Right ventricle myocardium inferior (tissue), 1 donor: Measurements from ENCODE around the gene AGMO. TPM values are rescaled to one million over a fixed set of nuclear protein-coding genes. Genes with fewer than 3 reads are reported as not detected.

Experiments used
- ATAC-seq: fragments of 200-7000 bp; cut with Tn5 transposase; one replicate; pipeline ENCODE4 v1.9.1; 2020; ENCODE audit warnings: mild to moderate bottlenecking, moderate library complexity
- DNase-seq: peaks from one replicate; pipeline ENCODE4 v3.0.0; 2021; ENCODE audit errors: missing footprints
- intact Hi-C: fragments of 100-400 bp; cut with DNase I; formaldehyde crosslinking; loops from one replicate; pipeline ENCODE4 v1.11.0; 2022
- total RNA-seq: library from RNA; stranded (reverse); fragmentation: NEBNext Ultra II Directional; extraction: Animal tissue kit (Norgen Biotek cat#: 25700); gene quantifications from one replicate; pipeline ENCODE4 v1.2.1, GENCODE V29; 2021
- donor health status: DM: no; HTN: yes; CAD: no; lungs with severe emphysema.

Gene AGMO
- total RNA-seq, 1 donor from 2014 or later = 0.16 TPM

- DNase-seq (no peak), ATAC-seq (no peak)
- intact Hi-C loops = no loop called here
These were observed 342.1 kb downstream of the AGMO start for GRCh38 chr7:15219758-15220157.

GRCh38 chr7:15218261-15218660, 343.6 kb downstream of the AGMO start:
- DNase-seq (no peak), ATAC-seq (no peak)
- intact Hi-C loops = no loop called here

- intact Hi-C loops = no loop called here
- DNase-seq = no peak
- no peak for ATAC-seq
These were observed 346.2 kb downstream of the AGMO start for GRCh38 chr7:15215616-15216015.

GRCh38 chr7:15214976-15215375, 346.8 kb downstream of the AGMO start:
- ATAC-seq (no peak), DNase-seq (no peak)
- intact Hi-C loops = no loop called here

- no peak for ATAC-seq
- intact Hi-C loops = no loop called here
- no peak for DNase-seq
These were observed 348.7 kb downstream of the AGMO start for GRCh38 chr7:15213093-15213492.

- ATAC-seq = no peak
- intact Hi-C loops = no loop called here
- DNase-seq = no peak
These were observed 352.4 kb downstream of the AGMO start for GRCh38 chr7:15209429-15209828.

- ATAC-seq = no peak
- intact Hi-C loops = no loop called here
- DNase-seq = no peak
These were observed 357.4 kb downstream of the AGMO start for GRCh38 chr7:15204421-15204820.

GRCh38 chr7:15199482-15199881, 362.3 kb downstream of the AGMO start:
- DNase-seq = no peak
- no peak for ATAC-seq
- intact Hi-C loops = no loop called here

- DNase-seq (no peak), ATAC-seq (no peak)
- intact Hi-C loops = no loop called here
These were observed 364.5 kb downstream of the AGMO start for GRCh38 chr7:15197042-15197977.

- intact Hi-C loops = no loop called here
- DNase-seq (no peak), ATAC-seq (no peak)
These were observed 383.8 kb downstream of the AGMO start for GRCh38 chr7:15178065-15178464.

GRCh38 chr7:15176089-15176488, 385.7 kb downstream of the AGMO start:
- DNase-seq = no peak
- no peak for ATAC-seq
- intact Hi-C loops = no loop called here

- intact Hi-C loops = no loop called here
- ATAC-seq = no peak
- no peak for DNase-seq
These were observed 386.7 kb downstream of the AGMO start for GRCh38 chr7:15175152-15175551.

- intact Hi-C loops = no loop called here
- DNase-seq (no peak), ATAC-seq (no peak)
These were observed 387.3 kb downstream of the AGMO start for GRCh38 chr7:15174485-15174884.

GRCh38 chr7:15168489-15168888, 393.3 kb downstream of the AGMO start:
- intact Hi-C loops = no loop called here
- DNase-seq (no peak), ATAC-seq (no peak)

- intact Hi-C loops = no loop called here
- DNase-seq (no peak), ATAC-seq (no peak)
These were observed 393.9 kb downstream of the AGMO start for GRCh38 chr7:15167912-15168311.

- no peak for DNase-seq
- intact Hi-C loops = no loop called here
- no peak for ATAC-seq
These were observed 395.2 kb downstream of the AGMO start for GRCh38 chr7:15166620-15167019.

GRCh38 chr7:15159261-15159660, 402.6 kb downstream of the AGMO start:
- DNase-seq (no peak), ATAC-seq (no peak)
- intact Hi-C loops = no loop called here

- intact Hi-C loops = no loop called here
- ATAC-seq (no peak), DNase-seq (no peak)
These were observed 403.5 kb downstream of the AGMO start for GRCh38 chr7:15158141-15158810.
